Measurements from ENCODE around the gene HSD11B1. TPM values are rescaled to one million over a fixed set of nuclear protein-coding genes. Genes with fewer than 3 reads are reported as not detected.

HSD11B1 gene
- total RNA-seq, 1 experiment from 2014 or later, result 0.21 TPM

DNA sequence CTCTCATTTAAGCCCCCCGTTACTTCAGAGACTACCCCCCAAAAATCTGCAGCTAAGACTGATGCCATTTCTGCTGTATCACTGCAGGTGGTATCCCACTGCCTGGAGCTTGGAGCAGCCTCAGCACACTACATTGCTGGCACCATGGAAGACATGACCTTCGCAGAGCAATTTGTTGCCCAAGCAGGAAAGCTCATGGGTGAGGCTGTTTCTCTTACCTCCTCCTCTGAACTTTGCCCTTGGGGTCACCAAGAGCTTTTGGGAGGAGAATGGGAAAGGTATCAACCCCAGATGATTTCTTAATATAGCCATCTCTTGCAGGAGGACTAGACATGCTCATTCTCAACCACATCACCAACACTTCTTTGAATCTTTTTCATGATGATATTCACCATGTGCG, 2.0 kb downstream of the HSD11B1 start:
- no TSS peak for BruUV-seq (replicated peaks)
- peaks cover 7% of the 10 kb centered on the region for H3K4me1 Mint-ChIP-seq (ENCODE audit: insufficient read depth, unreplicated experiment)
- intact Hi-C loops (cut with micrococcal nuclease), result no loop called here
- H3K27ac Mint-ChIP-seq (ENCODE audit: low read depth, unreplicated experiment), result no peak overlapping the region
- no peaks in the 10 kb centered on the region for H3K36me3 Mint-ChIP-seq (ENCODE audit: insufficient read depth, unreplicated experiment)
- ChIA-PET POLR2A (interaction anchor here (0.6 to 1.6 kb wide), 6 partner anchors 9 to 1812 kb away, joined by 3 to 4 read pairs (median 3); partner anchors contain the start of gene LAMB3), CTCF (interaction anchor here (0.6 to 1.6 kb wide), 8 partner anchors 41 to 105 kb away, joined by 3 to 4 read pairs (median 4); no protein-coding TSS in a partner anchor)
- no peaks in the 10 kb centered on the region for H3K27me3 Mint-ChIP-seq (ENCODE audit: insufficient read depth, unreplicated experiment)
- TF ChIP-seq, protein P1, sequence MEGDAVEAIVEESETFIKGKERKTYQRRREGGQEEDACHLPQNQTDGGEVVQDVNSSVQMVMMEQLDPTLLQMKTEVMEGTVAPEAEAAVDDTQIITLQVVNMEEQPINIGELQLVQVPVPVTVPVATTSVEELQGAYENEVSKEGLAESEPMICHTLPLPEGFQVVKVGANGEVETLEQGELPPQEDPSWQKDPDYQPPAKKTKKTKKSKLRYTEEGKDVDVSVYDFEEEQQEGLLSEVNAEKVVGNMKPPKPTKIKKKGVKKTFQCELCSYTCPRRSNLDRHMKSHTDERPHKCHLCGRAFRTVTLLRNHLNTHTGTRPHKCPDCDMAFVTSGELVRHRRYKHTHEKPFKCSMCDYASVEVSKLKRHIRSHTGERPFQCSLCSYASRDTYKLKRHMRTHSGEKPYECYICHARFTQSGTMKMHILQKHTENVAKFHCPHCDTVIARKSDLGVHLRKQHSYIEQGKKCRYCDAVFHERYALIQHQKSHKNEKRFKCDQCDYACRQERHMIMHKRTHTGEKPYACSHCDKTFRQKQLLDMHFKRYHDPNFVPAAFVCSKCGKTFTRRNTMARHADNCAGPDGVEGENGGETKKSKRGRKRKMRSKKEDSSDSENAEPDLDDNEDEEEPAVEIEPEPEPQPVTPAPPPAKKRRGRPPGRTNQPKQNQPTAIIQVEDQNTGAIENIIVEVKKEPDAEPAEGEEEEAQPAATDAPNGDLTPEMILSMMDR (IDR thresholded peaks at IDR 0.05; ENCODE audit: unreplicated experiment), result no peak
- H3K4me3 Mint-ChIP-seq (ENCODE audit: unreplicated experiment), result no peak overlapping the region
- DNase-seq (ENCODE audit: unreplicated experiment), result no peak
- no peaks in the 10 kb centered on the region for H3K9me3 Mint-ChIP-seq (ENCODE audit: unreplicated experiment)

DNA sequence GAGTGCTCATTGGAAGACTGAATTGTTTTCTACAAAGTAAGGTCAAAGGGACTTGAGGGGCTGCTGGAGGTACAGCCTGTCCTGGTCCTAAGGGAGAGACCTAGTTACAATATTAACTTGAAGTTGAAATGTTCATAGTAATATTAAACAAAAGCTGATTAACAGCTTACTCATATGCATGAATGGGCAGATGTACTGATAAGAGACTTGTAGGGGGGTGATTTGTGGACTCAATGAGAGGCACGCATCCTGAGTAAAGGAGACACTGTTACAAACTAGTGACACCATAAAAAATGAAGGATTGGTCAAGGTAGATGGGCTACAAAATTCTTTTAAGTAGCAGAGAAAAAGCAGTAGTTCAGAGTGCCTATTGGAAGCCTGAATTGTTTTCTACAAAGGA, 2.7 kb downstream of the HSD11B1 start:
- Mint-ChIP-seq H3K36me3 (ENCODE audit: insufficient read depth, unreplicated experiment) (no peaks in the 10 kb centered on the region), H3K4me3 (ENCODE audit: unreplicated experiment) (no peak overlapping the region), H3K9me3 (ENCODE audit: unreplicated experiment) (no peaks in the 10 kb centered on the region), H3K4me1 (ENCODE audit: insufficient read depth, unreplicated experiment) (peaks cover 7% of the 10 kb centered on the region), H3K27ac (ENCODE audit: low read depth, unreplicated experiment) (no peak overlapping the region), H3K27me3 (ENCODE audit: insufficient read depth, unreplicated experiment) (no peaks in the 10 kb centered on the region)
- no TSS peak for BruUV-seq (replicated peaks)
- POLR2A ChIA-PET, result interaction anchor here (0.6 to 1.6 kb wide), 7 partner anchors 10 to 1813 kb away, joined by 3 to 4 read pairs (median 3); partner anchors contain the start of gene LAMB3
- TF ChIP-seq, protein P1 (IDR thresholded peaks at IDR 0.05; ENCODE audit: unreplicated experiment), result no peak
- CTCF ChIA-PET, result interaction anchor here (0.6 to 1.6 kb wide), 8 partner anchors 14 to 453 kb away, joined by 3 to 5 read pairs (median 3); no protein-coding TSS in a partner anchor
- intact Hi-C loops (cut with micrococcal nuclease), result no loop called here
- DNase-seq (ENCODE audit: unreplicated experiment), result no peak

DNA sequence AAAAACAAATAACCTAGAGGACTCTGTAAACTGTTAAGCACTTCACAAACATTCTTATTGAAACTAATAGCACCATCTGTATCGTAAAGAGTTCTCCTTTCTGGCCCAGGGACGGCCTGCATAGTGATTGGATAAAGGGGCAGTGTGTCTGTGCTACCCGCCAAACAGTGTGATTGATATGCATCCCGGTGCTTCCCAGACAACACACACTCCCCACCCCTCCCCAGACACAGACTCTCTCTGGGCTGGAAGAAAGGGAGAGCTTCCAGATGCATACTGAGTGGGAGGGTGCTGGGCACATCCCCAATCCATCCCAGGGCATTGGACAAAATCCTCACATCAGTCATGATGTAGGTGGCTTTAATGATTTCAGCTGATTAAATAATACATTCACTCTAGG, 3.7 kb downstream of the HSD11B1 start:
- ChIA-PET CTCF (interaction anchor here (1.1 to 1.6 kb wide), 3 partner anchors 62 to 120 kb away, joined by 3 to 4 read pairs (median 3); no protein-coding TSS in a partner anchor), POLR2A (interaction anchor here (0.6 to 1.6 kb wide), 3 partner anchors 45 to 141 kb away, joined by 3 to 4 read pairs (median 3); no protein-coding TSS in a partner anchor)
- no peak overlapping the region for H3K4me3 Mint-ChIP-seq (ENCODE audit: unreplicated experiment)
- H3K27ac Mint-ChIP-seq (ENCODE audit: low read depth, unreplicated experiment), result no peak overlapping the region
- no peaks in the 10 kb centered on the region for H3K9me3 Mint-ChIP-seq (ENCODE audit: unreplicated experiment)
- intact Hi-C loops (cut with micrococcal nuclease), result no loop called here
- peaks cover 9% of the 10 kb centered on the region for H3K4me1 Mint-ChIP-seq (ENCODE audit: insufficient read depth, unreplicated experiment)
- DNase-seq (ENCODE audit: unreplicated experiment), result no peak
- no peaks in the 10 kb centered on the region for H3K36me3 Mint-ChIP-seq (ENCODE audit: insufficient read depth, unreplicated experiment)
- no peaks in the 10 kb centered on the region for H3K27me3 Mint-ChIP-seq (ENCODE audit: insufficient read depth, unreplicated experiment)
- no TSS peak for BruUV-seq (replicated peaks)
- TF ChIP-seq, protein P1 (IDR thresholded peaks at IDR 0.05; ENCODE audit: unreplicated experiment), result no peak

DNA sequence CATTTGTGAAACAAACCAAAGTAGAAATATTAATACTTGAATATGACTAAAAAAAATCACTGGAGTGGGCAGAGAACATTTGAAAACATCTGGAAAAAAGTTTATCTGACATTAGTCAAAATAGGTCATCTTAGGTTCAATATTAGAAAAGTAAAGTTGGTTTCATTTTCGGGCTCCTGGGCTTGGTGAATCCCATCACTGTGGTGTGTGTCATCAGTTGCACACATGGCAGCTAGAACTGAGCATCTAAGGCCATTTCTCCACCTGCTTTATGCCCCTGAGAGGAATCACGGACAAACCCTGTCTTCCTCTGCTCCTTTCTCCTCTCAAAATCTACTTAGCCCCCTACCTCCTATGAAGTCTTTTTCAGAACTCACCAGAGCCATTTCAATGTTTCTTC, 5.4 kb downstream of the HSD11B1 start:
- CTCF ChIA-PET, result no interaction called here
- TF ChIP-seq, protein P1 (IDR thresholded peaks at IDR 0.05; ENCODE audit: unreplicated experiment), result no peak
- H3K27ac Mint-ChIP-seq (ENCODE audit: low read depth, unreplicated experiment), result no peak overlapping the region
- H3K4me1 Mint-ChIP-seq (ENCODE audit: insufficient read depth, unreplicated experiment), result peaks cover 12% of the 10 kb centered on the region
- no peaks in the 10 kb centered on the region for H3K9me3 Mint-ChIP-seq (ENCODE audit: unreplicated experiment)
- H3K36me3 Mint-ChIP-seq (ENCODE audit: insufficient read depth, unreplicated experiment), result no peaks in the 10 kb centered on the region
- POLR2A ChIA-PET, result no interaction called here
- no peak for DNase-seq (ENCODE audit: unreplicated experiment)
- no peak overlapping the region for H3K4me3 Mint-ChIP-seq (ENCODE audit: unreplicated experiment)
- BruUV-seq (replicated peaks), result no TSS peak
- intact Hi-C loops (cut with micrococcal nuclease), result no loop called here
- H3K27me3 Mint-ChIP-seq (ENCODE audit: insufficient read depth, unreplicated experiment), result no peaks in the 10 kb centered on the region
